ENCODE data around the gene NRROS. TPM values are rescaled to one million over a fixed set of nuclear protein-coding genes. Genes with fewer than 3 reads are reported as not detected.

NRROS gene
- total and polyA plus RNA-seq, 10 of the 15 experiments (the other 5 are each of a cell fraction or from before 2014, with no cell fraction given), result 0.35 to 42.2 (median 12.6) TPM

GRCh38 chr3:196624067-196624790, 15.3 kb upstream of the NRROS start (continued):
- no peak for TF ChIP-seq WRNIP1 (IDR thresholded peaks at IDR 0.05; ENCODE audit: borderline replicate concordance, low read depth, low read length)
- TF ChIP-seq SMARCA5 (IDR thresholded peaks at IDR 0.05), result no peak
- TF ChIP-seq MYB (IDR thresholded peaks at IDR 0.05; ENCODE audit: borderline replicate concordance, low read depth, low read length), result no peak
- TF ChIP-seq ZBED1 (IDR thresholded peaks at IDR 0.05; ENCODE audit: borderline replicate concordance), result peak; percentile 83; the same call in 1 of the 2 replicates
- no peak for TF ChIP-seq GATAD2B (conservative IDR thresholded peaks at IDR 0.05; ENCODE audit: low read depth)
- no peak for TF ChIP-seq NR2C1 (IDR thresholded peaks at IDR 0.05)
- no peak for TF ChIP-seq KDM1A (IDR thresholded peaks at IDR 0.05; ENCODE audit: borderline replicate concordance)
- TF ChIP-seq SP1 (IDR thresholded peaks at IDR 0.05; ENCODE audit: low read depth, low read length), result peak; percentile 45
- no peak for TF ChIP-seq ZNF274 (IDR thresholded peaks at IDR 0.05; ENCODE audit: insufficient read depth, insufficient read length)
- no peak for TF ChIP-seq ZZZ3 (IDR thresholded peaks at IDR 0.05; ENCODE audit: control insufficient read depth, insufficient read length, low read depth)
- TF ChIP-seq, protein P1, sequence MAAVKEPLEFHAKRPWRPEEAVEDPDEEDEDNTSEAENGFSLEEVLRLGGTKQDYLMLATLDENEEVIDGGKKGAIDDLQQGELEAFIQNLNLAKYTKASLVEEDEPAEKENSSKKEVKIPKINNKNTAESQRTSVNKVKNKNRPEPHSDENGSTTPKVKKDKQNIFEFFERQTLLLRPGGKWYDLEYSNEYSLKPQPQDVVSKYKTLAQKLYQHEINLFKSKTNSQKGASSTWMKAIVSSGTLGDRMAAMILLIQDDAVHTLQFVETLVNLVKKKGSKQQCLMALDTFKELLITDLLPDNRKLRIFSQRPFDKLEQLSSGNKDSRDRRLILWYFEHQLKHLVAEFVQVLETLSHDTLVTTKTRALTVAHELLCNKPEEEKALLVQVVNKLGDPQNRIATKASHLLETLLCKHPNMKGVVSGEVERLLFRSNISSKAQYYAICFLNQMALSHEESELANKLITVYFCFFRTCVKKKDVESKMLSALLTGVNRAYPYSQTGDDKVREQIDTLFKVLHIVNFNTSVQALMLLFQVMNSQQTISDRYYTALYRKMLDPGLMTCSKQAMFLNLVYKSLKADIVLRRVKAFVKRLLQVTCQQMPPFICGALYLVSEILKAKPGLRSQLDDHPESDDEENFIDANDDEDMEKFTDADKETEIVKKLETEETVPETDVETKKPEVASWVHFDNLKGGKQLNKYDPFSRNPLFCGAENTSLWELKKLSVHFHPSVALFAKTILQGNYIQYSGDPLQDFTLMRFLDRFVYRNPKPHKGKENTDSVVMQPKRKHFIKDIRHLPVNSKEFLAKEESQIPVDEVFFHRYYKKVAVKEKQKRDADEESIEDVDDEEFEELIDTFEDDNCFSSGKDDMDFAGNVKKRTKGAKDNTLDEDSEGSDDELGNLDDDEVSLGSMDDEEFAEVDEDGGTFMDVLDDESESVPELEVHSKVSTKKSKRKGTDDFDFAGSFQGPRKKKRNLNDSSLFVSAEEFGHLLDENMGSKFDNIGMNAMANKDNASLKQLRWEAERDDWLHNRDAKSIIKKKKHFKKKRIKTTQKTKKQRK (IDR thresholded peaks at IDR 0.05; ENCODE audit: low read depth, low read length), result no peak
- no peak for TF ChIP-seq YBX1 (IDR thresholded peaks at IDR 0.05)
- no peak for TF ChIP-seq RBBP5 (conservative IDR thresholded peaks at IDR 0.05)
- TF ChIP-seq CREM (IDR thresholded peaks at IDR 0.05; ENCODE audit: low read depth), result peak; percentile 82
- TF ChIP-seq, protein P2, sequence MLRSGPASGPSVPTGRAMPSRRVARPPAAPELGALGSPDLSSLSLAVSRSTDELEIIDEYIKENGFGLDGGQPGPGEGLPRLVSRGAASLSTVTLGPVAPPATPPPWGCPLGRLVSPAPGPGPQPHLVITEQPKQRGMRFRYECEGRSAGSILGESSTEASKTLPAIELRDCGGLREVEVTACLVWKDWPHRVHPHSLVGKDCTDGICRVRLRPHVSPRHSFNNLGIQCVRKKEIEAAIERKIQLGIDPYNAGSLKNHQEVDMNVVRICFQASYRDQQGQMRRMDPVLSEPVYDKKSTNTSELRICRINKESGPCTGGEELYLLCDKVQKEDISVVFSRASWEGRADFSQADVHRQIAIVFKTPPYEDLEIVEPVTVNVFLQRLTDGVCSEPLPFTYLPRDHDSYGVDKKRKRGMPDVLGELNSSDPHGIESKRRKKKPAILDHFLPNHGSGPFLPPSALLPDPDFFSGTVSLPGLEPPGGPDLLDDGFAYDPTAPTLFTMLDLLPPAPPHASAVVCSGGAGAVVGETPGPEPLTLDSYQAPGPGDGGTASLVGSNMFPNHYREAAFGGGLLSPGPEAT (IDR thresholded peaks at IDR 0.05; ENCODE audit: low read depth), result peak; percentile 76
- peak; percentile 84; the same call in 1 of the 2 replicates for TF ChIP-seq TBL1XR1 (IDR thresholded peaks at IDR 0.05; ENCODE audit: low read depth, low read length)
- peak; percentile 59; the same call in 1 of the 2 replicates for TF ChIP-seq MTA3 (IDR thresholded peaks at IDR 0.05; ENCODE audit: borderline replicate concordance, low read length)
- TF ChIP-seq USF1 (IDR thresholded peaks at IDR 0.05; ENCODE audit: borderline replicate concordance, extremely low read length, insufficient read depth, low read depth, low read length), result no peak
- TF ChIP-seq, protein P3, sequence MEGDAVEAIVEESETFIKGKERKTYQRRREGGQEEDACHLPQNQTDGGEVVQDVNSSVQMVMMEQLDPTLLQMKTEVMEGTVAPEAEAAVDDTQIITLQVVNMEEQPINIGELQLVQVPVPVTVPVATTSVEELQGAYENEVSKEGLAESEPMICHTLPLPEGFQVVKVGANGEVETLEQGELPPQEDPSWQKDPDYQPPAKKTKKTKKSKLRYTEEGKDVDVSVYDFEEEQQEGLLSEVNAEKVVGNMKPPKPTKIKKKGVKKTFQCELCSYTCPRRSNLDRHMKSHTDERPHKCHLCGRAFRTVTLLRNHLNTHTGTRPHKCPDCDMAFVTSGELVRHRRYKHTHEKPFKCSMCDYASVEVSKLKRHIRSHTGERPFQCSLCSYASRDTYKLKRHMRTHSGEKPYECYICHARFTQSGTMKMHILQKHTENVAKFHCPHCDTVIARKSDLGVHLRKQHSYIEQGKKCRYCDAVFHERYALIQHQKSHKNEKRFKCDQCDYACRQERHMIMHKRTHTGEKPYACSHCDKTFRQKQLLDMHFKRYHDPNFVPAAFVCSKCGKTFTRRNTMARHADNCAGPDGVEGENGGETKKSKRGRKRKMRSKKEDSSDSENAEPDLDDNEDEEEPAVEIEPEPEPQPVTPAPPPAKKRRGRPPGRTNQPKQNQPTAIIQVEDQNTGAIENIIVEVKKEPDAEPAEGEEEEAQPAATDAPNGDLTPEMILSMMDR (IDR thresholded peaks at IDR 0.05 in 2 of 3, conservative IDR thresholded peaks at IDR 0.05 in 1 of 3; ENCODE audit: control insufficient read depth in 2 of 3, extremely low read depth in 1 of 3, insufficient read depth in 1 of 3, low read depth in 3 of 3, low read length in 3 of 3), result no peak
- TF ChIP-seq, protein P4, sequence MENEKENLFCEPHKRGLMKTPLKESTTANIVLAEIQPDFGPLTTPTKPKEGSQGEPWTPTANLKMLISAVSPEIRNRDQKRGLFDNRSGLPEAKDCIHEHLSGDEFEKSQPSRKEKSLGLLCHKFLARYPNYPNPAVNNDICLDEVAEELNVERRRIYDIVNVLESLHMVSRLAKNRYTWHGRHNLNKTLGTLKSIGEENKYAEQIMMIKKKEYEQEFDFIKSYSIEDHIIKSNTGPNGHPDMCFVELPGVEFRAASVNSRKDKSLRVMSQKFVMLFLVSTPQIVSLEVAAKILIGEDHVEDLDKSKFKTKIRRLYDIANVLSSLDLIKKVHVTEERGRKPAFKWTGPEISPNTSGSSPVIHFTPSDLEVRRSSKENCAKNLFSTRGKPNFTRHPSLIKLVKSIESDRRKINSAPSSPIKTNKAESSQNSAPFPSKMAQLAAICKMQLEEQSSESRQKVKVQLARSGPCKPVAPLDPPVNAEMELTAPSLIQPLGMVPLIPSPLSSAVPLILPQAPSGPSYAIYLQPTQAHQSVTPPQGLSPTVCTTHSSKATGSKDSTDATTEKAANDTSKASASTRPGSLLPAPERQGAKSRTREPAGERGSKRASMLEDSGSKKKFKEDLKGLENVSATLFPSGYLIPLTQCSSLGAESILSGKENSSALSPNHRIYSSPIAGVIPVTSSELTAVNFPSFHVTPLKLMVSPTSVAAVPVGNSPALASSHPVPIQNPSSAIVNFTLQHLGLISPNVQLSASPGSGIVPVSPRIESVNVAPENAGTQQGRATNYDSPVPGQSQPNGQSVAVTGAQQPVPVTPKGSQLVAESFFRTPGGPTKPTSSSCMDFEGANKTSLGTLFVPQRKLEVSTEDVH (IDR thresholded peaks at IDR 0.05; ENCODE audit: low read depth, partially characterized antibody), result no peak

Measured in GM12878 (cell line).